ENCODE data around the gene VSNL1.

Gene VSNL1

GRCh38 chr2:17615728-17616351 lies 75.3 kb downstream of the VSNL1 start:
- no peak for DNase-seq

- DNase-seq, result no peak
These were observed 75.9 kb downstream of the VSNL1 start for GRCh38 chr2:17616405-17616804.

- no peak for DNase-seq
These were observed 77.0 kb downstream of the VSNL1 start for GRCh38 chr2:17617516-17617915.

GRCh38 chr2:17617955-17618354 lies 77.5 kb downstream of the VSNL1 start:
- no peak for DNase-seq

GRCh38 chr2:17620280-17620679 lies 79.8 kb downstream of the VSNL1 start:
- no peak for DNase-seq

- no peak for DNase-seq
These were observed 80.3 kb downstream of the VSNL1 start for GRCh38 chr2:17620841-17621240.

GRCh38 chr2:17621781-17622180 lies 81.3 kb downstream of the VSNL1 start:
- no peak for DNase-seq

GRCh38 chr2:17625446-17625845 lies 85.0 kb downstream of the VSNL1 start:
- no peak for DNase-seq

- no peak for DNase-seq
These were observed 86.5 kb downstream of the VSNL1 start for GRCh38 chr2:17626986-17627385.

- DNase-seq, result no peak
These were observed 86.9 kb downstream of the VSNL1 start for GRCh38 chr2:17627434-17627833.

- DNase-seq, result no peak
These were observed 88.1 kb downstream of the VSNL1 start for GRCh38 chr2:17628349-17629261.

GRCh38 chr2:17630089-17630488 lies 89.6 kb downstream of the VSNL1 start:
- no peak for DNase-seq

- no peak for DNase-seq
These were observed 94.5 kb downstream of the VSNL1 start for GRCh38 chr2:17634997-17635396.

GRCh38 chr2:17636257-17636656 lies 95.8 kb downstream of the VSNL1 start:
- DNase-seq, result no peak

- DNase-seq, result no peak
These were observed 96.8 kb downstream of the VSNL1 start for GRCh38 chr2:17637131-17637906.

- no peak for DNase-seq
These were observed 97.8 kb downstream of the VSNL1 start for GRCh38 chr2:17638196-17638743.

GRCh38 chr2:17640406-17640805 lies 99.9 kb downstream of the VSNL1 start:
- DNase-seq, result no peak

- DNase-seq, result peak; percentile 36
These were observed 102.6 kb downstream of the VSNL1 start for GRCh38 chr2:17643031-17643615.

GRCh38 chr2:17644997-17645720 lies 104.7 kb downstream of the VSNL1 start:
- DNase-seq, result no peak

- peak; percentile 52 for DNase-seq
These were observed 105.6 kb downstream of the VSNL1 start for GRCh38 chr2:17646081-17646554.

GRCh38 chr2:17646838-17647701 lies 106.6 kb downstream of the VSNL1 start:
- no peak for DNase-seq
